ENCODE measurements around the gene ATG2A. TPM values are rescaled to one million over a fixed set of nuclear protein-coding genes. Genes with fewer than 3 reads are reported as not detected.

The ATG2A gene
- total RNA-seq, 1 donor from 2014 or later: 28.7 TPM

DNA sequence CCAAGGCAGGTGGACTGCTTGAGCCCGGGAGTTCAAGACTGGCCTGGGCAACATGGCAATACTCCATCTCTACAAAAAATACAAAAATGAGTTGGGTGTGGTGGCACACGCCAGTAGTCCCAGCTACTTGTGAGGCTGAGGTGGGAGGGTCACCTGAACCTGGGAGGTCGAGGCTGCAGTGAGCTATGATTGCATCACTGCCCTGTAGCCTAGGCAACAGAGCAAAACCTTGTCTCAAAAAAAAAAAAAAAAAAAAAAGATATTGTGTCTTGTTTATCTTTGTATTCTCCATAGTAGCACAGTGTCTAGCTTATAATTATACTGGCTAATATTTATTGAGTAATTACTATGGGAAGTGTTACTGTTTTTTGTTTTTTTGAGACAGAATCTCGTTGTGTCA is 34.5 kb upstream of the ATG2A start:
- Mint-ChIP-seq H3K4me3 (ENCODE audit: unreplicated experiment) (no peak overlapping the region), H3K9me3 (ENCODE audit: unreplicated experiment) (no peaks in the 10 kb centered on the region), H3K27ac (ENCODE audit: unreplicated experiment) (no peak overlapping the region), H3K27me3 (ENCODE audit: unreplicated experiment) (peaks cover 46% of the 10 kb centered on the region), H3K36me3 (ENCODE audit: unreplicated experiment) (no peaks in the 10 kb centered on the region), H3K4me1 (ENCODE audit: unreplicated experiment) (no peaks in the 10 kb centered on the region)
- no peak for DNase-seq (ENCODE audit: extremely low spot score, unreplicated experiment)
- TF ChIP-seq, protein P1, sequence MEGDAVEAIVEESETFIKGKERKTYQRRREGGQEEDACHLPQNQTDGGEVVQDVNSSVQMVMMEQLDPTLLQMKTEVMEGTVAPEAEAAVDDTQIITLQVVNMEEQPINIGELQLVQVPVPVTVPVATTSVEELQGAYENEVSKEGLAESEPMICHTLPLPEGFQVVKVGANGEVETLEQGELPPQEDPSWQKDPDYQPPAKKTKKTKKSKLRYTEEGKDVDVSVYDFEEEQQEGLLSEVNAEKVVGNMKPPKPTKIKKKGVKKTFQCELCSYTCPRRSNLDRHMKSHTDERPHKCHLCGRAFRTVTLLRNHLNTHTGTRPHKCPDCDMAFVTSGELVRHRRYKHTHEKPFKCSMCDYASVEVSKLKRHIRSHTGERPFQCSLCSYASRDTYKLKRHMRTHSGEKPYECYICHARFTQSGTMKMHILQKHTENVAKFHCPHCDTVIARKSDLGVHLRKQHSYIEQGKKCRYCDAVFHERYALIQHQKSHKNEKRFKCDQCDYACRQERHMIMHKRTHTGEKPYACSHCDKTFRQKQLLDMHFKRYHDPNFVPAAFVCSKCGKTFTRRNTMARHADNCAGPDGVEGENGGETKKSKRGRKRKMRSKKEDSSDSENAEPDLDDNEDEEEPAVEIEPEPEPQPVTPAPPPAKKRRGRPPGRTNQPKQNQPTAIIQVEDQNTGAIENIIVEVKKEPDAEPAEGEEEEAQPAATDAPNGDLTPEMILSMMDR (IDR thresholded peaks at IDR 0.05): no peak

DNA sequence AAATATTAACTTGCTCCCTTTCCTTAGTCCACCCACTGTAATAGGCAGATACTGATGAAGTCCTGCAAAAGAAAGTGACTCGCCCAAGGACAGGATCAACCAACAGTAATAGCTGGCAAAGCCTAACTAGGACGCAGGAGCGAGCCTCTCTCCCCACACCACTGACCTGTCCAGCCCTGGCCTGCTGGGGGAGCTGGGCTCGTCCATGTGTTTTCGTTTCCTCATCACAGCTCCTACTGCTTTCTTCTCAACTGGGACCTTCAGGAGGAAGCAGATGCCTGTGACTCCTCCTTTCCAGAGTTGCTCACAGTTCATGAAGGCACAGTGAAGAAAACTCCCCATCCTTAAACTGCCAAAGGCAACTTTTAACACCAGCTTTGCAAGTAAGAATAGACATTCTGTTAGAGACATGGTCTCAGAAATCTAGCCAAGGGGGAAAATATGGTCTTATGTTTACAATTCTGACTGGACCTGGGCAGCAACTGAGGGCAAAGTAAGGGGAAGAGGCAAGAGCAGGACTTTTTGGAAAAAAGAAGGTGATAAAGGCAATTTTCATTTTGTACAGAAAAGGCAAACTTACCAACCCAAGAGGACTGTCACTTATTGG is 30.3 kb upstream of the ATG2A start:
- no peaks in the 10 kb centered on the region for H3K4me1 Mint-ChIP-seq (ENCODE audit: unreplicated experiment)
- no peaks in the 10 kb centered on the region for H3K36me3 Mint-ChIP-seq (ENCODE audit: unreplicated experiment)
- no peak for DNase-seq (ENCODE audit: extremely low spot score, unreplicated experiment)
- H3K9me3 Mint-ChIP-seq (ENCODE audit: unreplicated experiment): no peaks in the 10 kb centered on the region
- TF ChIP-seq, protein P1 (IDR thresholded peaks at IDR 0.05): no peak
- no peak overlapping the region for H3K4me3 Mint-ChIP-seq (ENCODE audit: unreplicated experiment)
- H3K27ac Mint-ChIP-seq (ENCODE audit: unreplicated experiment): no peak overlapping the region
- peaks cover 61% of the 10 kb centered on the region for H3K27me3 Mint-ChIP-seq (ENCODE audit: unreplicated experiment)

DNA sequence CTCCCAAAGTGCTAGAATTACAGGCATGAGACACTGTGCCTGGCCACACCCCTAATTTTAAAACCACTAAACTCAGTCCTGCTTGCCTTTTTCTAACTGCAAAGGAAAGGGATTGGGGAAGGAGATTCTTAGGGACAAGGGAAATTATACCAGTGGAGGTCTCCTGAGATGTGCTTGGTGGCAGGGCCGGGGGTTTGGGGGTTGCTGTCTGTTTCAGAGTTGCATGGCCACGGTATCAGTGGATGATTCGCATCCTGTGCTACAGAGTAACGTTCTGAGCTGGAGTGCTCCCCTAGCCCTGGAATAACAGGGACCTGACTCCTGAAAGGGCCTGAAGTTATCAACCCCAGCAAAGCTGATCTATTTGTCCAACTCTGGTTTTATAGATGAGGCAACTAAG is 19.5 kb upstream of the ATG2A start:
- Mint-ChIP-seq H3K27me3 (ENCODE audit: unreplicated experiment) (peaks cover 1% of the 10 kb centered on the region), H3K4me3 (ENCODE audit: unreplicated experiment) (no peak overlapping the region), H3K27ac (ENCODE audit: unreplicated experiment) (no peak overlapping the region), H3K36me3 (ENCODE audit: unreplicated experiment) (peaks cover 2% of the 10 kb centered on the region), H3K4me1 (ENCODE audit: unreplicated experiment) (peaks cover 7% of the 10 kb centered on the region), H3K9me3 (ENCODE audit: unreplicated experiment) (no peaks in the 10 kb centered on the region)
- TF ChIP-seq, protein P1 (IDR thresholded peaks at IDR 0.05): no peak
- no peak for DNase-seq (ENCODE audit: extremely low spot score, unreplicated experiment)

DNA sequence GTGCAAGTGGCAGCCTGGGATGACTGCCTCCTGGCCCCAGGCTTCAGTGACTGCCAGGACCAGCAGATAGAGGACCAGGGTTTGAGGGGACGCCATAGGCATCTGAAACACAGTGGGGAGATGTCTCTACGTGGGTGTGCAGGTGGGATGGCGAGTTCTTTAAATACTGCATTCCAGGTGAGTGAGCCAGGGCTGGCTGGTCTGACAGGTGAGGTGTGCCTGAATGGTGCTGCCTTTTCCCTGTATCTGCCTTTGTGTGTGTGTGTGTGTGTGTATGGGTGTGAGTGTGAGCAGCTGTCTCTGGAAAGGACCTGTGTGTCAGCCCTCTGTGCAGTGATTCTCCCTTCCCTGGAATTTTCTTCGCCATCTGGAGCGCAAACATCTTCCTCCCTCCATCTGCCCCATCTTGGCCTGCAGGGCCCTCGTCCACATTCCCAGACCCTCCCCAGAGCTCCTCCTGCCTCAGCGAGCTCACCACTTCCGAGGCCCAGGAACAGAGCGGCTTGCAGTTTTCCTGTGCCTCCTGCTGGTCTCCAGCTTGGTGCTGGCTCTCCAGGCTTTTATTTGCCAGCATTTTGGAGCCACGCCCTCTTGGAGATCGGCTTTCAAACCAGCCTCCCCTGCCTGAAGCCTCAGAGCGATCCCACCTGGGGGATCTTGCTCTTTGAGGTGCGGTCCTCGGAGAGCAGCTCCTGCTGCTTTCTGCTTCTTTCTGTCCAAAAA is 18.5 kb upstream of the ATG2A start, which contains the start of gene GPHA2:
GPHA2 (minus strand) TSS at position 535 of the 723 bp plus-strand sequence; CDS start at position 102, 433 bp downstream.
- peaks cover 7% of the 10 kb centered on the region for H3K4me1 Mint-ChIP-seq (ENCODE audit: unreplicated experiment)
- H3K9me3 Mint-ChIP-seq (ENCODE audit: unreplicated experiment): no peaks in the 10 kb centered on the region
- no peak for DNase-seq (ENCODE audit: extremely low spot score, unreplicated experiment)
- peaks cover 9% of the 10 kb centered on the region for H3K36me3 Mint-ChIP-seq (ENCODE audit: unreplicated experiment)
- no peak within 1 kb of the TSS for H3K27ac Mint-ChIP-seq (ENCODE audit: unreplicated experiment)
- no peaks in the 10 kb centered on the region for H3K27me3 Mint-ChIP-seq (ENCODE audit: unreplicated experiment)
- TF ChIP-seq, protein P1 (IDR thresholded peaks at IDR 0.05): no peak
- H3K4me3 Mint-ChIP-seq (ENCODE audit: unreplicated experiment): no peak within 1 kb of the TSS

DNA sequence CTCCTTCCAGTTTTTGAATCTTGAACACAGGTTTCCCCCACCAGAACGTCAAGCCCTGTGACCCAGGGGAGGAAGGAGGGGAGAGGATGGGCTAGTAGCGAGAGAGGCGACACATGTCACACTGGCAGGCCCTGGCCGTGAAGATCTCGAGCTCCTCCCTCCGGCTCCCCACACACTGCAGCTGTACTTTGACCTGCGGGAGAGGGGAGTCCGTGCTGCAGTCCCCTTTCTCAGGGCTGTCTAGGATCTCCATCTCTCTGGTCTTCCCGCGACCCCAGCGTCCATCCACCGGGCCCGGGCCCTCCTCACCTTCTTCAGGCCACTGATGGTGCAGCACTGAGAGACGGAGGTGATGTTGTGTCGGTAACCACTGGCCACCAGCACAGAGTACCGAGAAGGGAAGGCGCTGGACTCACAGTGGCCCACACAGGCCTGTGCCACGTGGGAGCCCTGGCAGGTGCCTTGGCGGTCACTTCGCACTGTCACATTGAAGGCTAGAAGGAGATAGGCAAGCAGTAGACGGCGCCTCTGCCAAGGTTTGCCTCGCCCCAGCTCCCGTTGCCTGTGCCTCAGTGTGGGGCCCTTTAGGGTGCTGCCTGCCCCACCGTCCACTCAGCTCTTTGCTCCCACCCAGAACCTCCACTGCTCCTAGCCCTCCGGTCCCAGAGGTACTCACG is 17.8 kb upstream of the ATG2A start:
- TF ChIP-seq, protein P1 (IDR thresholded peaks at IDR 0.05): no peak
- Mint-ChIP-seq H3K4me3 (ENCODE audit: unreplicated experiment) (no peak overlapping the region), H3K27ac (ENCODE audit: unreplicated experiment) (no peak overlapping the region), H3K9me3 (ENCODE audit: unreplicated experiment) (no peaks in the 10 kb centered on the region), H3K36me3 (ENCODE audit: unreplicated experiment) (peaks cover 16% of the 10 kb centered on the region), H3K27me3 (ENCODE audit: unreplicated experiment) (no peaks in the 10 kb centered on the region), H3K4me1 (ENCODE audit: unreplicated experiment) (peaks cover 7% of the 10 kb centered on the region)
- DNase-seq (ENCODE audit: extremely low spot score, unreplicated experiment): no peak
